C4-2B (cell line): ENCODE data around the gene CGREF1.

ENCODE experiments used
- CTCF ChIP-seq: fragments of 450-650 bp; conservative IDR thresholded peaks from 2 replicates; pipeline ENCODE4 v1.5.1; 2017; ENCODE audit warnings: mild to moderate bottlenecking
- ZFX ChIP-seq: fragments of 450-650 bp; IDR thresholded peaks from 2 replicates; pipeline ENCODE4 v1.6.1; 2017

- TF ChIP-seq CTCF (no peak), ZFX (no peak)
These were observed 21.6 kb downstream of the CGREF1 start for GRCh38 chr2:27097341-27097740.
